Measurements from ENCODE around the gene INHBB. TPM values are rescaled to one million over a fixed set of nuclear protein-coding genes. Genes with fewer than 3 reads are reported as not detected.
A peak's percentile ranks its signal among the peaks of the same experiment; 100 is the strongest.

The INHBB gene
- total and polyA plus RNA-seq, 7 donors: 0.60 to 1.8 (median 1.2) TPM; not detected in 1

DNA sequence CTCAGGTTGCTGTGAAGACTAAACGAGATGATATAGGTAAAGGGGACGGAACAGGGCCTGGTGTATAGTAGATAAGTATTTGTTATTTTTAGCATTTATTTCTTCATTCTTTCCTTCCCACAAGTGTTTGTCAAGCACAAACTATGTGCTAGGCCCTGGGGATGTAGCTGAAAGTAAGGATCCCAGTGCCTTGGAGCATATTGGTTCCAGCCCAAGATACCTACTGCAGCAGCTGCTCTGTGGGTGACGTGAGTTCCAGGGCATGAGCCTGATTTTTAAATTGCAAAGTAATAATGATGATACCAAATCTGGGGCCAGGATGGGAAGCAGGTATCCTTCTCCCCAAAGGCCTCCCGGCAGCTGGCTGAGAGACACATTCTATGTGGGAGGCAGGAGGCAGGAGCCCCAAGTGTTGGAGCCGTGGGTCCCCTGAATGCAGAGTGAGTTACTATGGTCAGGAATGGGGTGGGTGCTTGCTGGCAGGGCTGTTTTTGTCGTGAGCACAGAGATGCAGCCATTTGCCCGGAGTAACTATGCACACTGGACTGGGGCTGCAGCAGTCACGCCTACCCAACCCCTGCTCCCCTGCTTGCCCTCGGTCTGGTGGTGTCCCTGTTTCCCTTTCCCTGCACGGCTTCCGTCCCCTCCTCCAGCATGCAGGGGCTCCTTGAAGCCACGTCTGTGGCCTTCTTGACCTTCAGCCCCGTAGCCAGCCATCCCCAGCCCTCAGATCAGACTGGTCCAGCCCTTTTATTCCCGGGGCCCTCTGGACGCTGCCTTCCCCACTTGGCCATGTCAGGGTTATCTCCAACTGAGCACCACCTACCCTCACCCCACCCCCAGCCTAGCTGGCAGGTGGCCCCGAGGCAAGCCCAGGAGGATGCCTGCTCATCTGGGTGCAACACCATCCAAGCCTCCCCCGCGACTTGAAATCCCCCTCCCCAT is 52.4 kb downstream of the INHBB start:
- Histone ChIP-seq H3K9me3 (no peaks in the 10 kb centered on the region), H3K4me1 (no peaks in the 10 kb centered on the region), H3K4me3 (no peak overlapping the region), H3K27ac (no peak overlapping the region), H3K27me3 (peaks cover 0 to 13% (median 0%) of the 10 kb centered on the region in 3 donors), H3K36me3 (no peaks in the 10 kb centered on the region)
- 74 to 81% methylated on average over 18 of the region's 18 CpGs for WGBS, 2 donors
- DNase-seq: peak; percentile 58
- TF ChIP-seq POLR2AphosphoS5 (IDR thresholded peaks at IDR 0.05) (no peak), EP300 (IDR thresholded peaks at IDR 0.05) (no peak), CTCF (IDR thresholded peaks at IDR 0.05) (no peak), POLR2A (IDR thresholded peaks at IDR 0.05) (no peak)
- intact Hi-C loops (cut with DNase I): no loop called here

DNA sequence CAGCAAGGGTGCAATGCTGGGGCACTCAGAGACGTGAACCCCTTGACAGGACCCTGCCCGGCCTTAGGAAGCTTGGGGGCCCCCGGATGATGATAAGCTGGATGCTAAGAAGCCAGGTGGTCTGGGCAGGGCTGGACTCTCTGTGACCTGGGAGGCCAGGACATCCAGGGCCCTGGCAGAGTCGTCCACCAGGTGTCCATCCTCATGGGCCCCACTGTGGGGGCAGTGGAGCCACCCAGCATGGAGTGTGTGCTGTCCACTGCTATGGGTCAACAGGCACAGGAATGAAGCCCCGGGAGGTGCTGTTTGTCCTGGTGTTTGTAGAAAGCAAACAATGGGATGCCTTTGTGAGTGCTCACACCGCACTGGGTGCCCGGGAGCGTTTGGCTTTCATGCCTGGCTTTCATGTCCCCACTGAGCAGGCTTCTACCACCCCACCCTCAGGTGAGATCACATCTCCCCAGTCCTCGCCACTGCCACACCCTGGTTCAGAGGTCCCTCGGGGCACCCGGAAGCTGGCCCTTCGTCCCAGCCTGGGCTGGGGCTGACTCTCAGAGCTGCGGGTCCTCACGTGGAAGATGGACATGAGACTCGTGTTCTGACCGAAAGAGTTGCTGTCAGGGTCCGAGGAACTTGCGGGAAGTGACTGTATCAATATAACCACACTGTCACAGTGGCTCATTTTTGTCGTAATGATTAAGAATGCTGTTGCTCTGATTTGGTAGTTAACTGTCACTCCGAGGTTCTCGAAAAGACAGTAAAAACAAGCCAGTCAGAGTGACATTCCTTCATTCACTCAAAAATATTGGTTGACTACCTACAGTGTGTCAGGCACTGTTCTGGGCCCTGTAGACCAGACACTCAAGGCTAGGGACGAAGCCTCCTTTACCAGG is 53.3 kb downstream of the INHBB start:
- 43 to 75% methylated on average over 22 of the region's 22 CpGs for whole genome bisulfite sequencing, 2 donors
- intact Hi-C loops (cut with DNase I): no loop called here
- Histone ChIP-seq H3K9me3 (no peaks in the 10 kb centered on the region), H3K4me3 (no peak overlapping the region), H3K27me3 (peaks cover 0 to 13% (median 0%) of the 10 kb centered on the region in 3 donors), H3K36me3 (no peaks in the 10 kb centered on the region), H3K4me1 (no peaks in the 10 kb centered on the region), H3K27ac (no peak overlapping the region)
- DNase-seq: peak; percentile 55
- TF ChIP-seq EP300 (IDR thresholded peaks at IDR 0.05) (no peak), POLR2A (IDR thresholded peaks at IDR 0.05) (no peak), CTCF (IDR thresholded peaks at IDR 0.05) (no peak), POLR2AphosphoS5 (IDR thresholded peaks at IDR 0.05) (no peak)

DNA sequence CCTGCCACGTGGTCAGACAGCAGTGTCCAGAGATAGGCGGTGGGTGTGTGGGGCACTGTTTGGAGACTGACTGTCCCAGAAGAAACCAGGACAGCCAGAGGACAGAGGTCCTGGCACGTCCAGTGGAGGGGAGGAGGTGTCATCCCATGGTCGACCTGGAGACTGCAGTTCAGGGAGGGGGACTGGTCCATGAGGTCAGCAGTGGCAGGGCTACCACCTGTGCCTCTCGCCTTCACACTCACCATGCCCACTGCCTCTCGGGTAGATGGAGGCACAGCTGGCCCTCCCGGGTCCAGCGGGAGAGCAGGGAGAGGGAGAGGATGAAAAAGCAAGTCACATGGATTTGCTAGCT is 53.9 kb downstream of the INHBB start:
- H3K4me3 ChIP-seq: no peak overlapping the region

DNA sequence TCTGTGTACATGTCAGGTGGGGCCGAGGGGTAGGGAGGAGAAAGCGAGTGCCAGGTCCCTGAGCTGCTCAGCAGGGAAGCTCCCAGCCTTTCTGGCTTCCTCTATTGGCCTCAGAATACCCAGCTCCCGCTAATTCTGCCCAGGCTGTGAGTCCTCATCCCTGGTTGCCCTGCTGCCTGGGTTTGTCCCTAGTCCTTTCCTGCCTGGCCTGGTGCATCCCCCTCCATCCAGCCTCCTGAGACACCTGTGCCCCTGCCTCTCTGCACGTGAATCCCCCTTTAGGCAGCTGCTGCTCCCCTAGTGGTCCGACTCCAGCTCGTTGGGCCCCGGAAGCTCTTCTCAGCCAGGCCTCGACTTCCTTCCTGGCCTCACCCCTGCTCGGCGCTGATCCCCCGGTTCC is 54.6 kb downstream of the INHBB start:
- peak; percentile 52 for DNase-seq

More for the DNA sequence above, 53.9 kb downstream of the INHBB start:
- H3K27ac ChIP-seq: no peak overlapping the region
- H3K27me3 ChIP-seq: peaks cover 0 to 13% (median 0%) of the 10 kb centered on the region in 3 donors
- no peak for DNase-seq
- no peak for TF ChIP-seq CTCF (IDR thresholded peaks at IDR 0.05)
- no peak for TF ChIP-seq EP300 (IDR thresholded peaks at IDR 0.05)
- no peak for TF ChIP-seq POLR2A (IDR thresholded peaks at IDR 0.05)
- no peak for TF ChIP-seq POLR2AphosphoS5 (IDR thresholded peaks at IDR 0.05)
- intact Hi-C loops (cut with DNase I): no loop called here
- H3K36me3 ChIP-seq: no peaks in the 10 kb centered on the region
- no peaks in the 10 kb centered on the region for H3K9me3 ChIP-seq
- no peaks in the 10 kb centered on the region for H3K4me1 ChIP-seq
- 84 to 89% methylated on average over 8 of the region's 8 CpGs for WGBS, 2 donors

More for the DNA sequence above, 54.6 kb downstream of the INHBB start:
- WGBS, 2 donors: 68 to 89% methylated on average over 11 of the region's 11 CpGs
- no peak for TF ChIP-seq POLR2AphosphoS5 (IDR thresholded peaks at IDR 0.05)
- TF ChIP-seq EP300 (IDR thresholded peaks at IDR 0.05): no peak
- TF ChIP-seq POLR2A (IDR thresholded peaks at IDR 0.05): no peak
- no peak for TF ChIP-seq CTCF (IDR thresholded peaks at IDR 0.05)
- Histone ChIP-seq H3K4me3 (no peak overlapping the region), H3K27ac (no peak overlapping the region), H3K9me3 (no peaks in the 10 kb centered on the region), H3K36me3 (no peaks in the 10 kb centered on the region), H3K4me1 (no peaks in the 10 kb centered on the region), H3K27me3 (peaks cover 0 to 13% (median 0%) of the 10 kb centered on the region in 3 donors)
- intact Hi-C loops (cut with DNase I): no loop called here

Other genes with a start within 250 kb of the INHBB start
- gene TMEM185B, start 122.7 kb upstream of the INHBB start, total RNA-seq: 10 to 100 TPM; 16.8 to 32.1 (median 25.0) TPM
- gene TMEM185B, start 122.7 kb upstream of the INHBB start, polyA plus RNA-seq: 1 to 10 TPM; 1.6 to 9.7 (median 1.8) TPM
- 10 to 100 TPM; 47.9 to 60.2 (median 50.5) TPM for gene RALB, start 93.3 kb upstream of the INHBB start, total RNA-seq
- gene RALB, start 93.3 kb upstream of the INHBB start, polyA plus RNA-seq: 100 to 1,000 TPM in 2 of 3 donors, 10 to 100 TPM in 1; 86.6 to 143 (median 118) TPM